Measurements from ENCODE around the gene ANO1.

GRCh38 chr11:70145071-70145470 lies 67.0 kb downstream of the ANO1 start:
- TF ChIP-seq, protein P1, sequence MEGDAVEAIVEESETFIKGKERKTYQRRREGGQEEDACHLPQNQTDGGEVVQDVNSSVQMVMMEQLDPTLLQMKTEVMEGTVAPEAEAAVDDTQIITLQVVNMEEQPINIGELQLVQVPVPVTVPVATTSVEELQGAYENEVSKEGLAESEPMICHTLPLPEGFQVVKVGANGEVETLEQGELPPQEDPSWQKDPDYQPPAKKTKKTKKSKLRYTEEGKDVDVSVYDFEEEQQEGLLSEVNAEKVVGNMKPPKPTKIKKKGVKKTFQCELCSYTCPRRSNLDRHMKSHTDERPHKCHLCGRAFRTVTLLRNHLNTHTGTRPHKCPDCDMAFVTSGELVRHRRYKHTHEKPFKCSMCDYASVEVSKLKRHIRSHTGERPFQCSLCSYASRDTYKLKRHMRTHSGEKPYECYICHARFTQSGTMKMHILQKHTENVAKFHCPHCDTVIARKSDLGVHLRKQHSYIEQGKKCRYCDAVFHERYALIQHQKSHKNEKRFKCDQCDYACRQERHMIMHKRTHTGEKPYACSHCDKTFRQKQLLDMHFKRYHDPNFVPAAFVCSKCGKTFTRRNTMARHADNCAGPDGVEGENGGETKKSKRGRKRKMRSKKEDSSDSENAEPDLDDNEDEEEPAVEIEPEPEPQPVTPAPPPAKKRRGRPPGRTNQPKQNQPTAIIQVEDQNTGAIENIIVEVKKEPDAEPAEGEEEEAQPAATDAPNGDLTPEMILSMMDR (IDR thresholded peaks at IDR 0.05) = no peak
- no peak for TF ChIP-seq ZFX (IDR thresholded peaks at IDR 0.05; ENCODE audit: borderline replicate concordance)
